ENCODE measurements around the gene C10orf67.

- no peak for TF ChIP-seq CTCF (IDR thresholded peaks at IDR 0.05; ENCODE audit: low read depth, low read length)
- no peak for TF ChIP-seq EZH2phosphoT487 (IDR thresholded peaks at IDR 0.05; ENCODE audit: low read depth)
Measured at GRCh38 chr10:23194966-23195845, 149.4 kb downstream of the C10orf67 start.
